Smooth muscle cell (in vitro differentiated cells): ENCODE results near the gene MICAL1. TPM values are rescaled to one million over a fixed set of nuclear protein-coding genes. Genes with fewer than 3 reads are reported as not detected.

ENCODE experiments used
- DNase-seq: peaks from one replicate; lab custom pipeline; 2025; ENCODE audit not compliant: unreplicated experiment; lab: John Stamatoyannopoulos, UW
- H2AFZ ChIP-seq: fragments of 200-600 bp; sonication (generic); 2 replicates; pipeline ENCODE4 v1.6.0; 2016; ENCODE audit warnings: antibody characterized with exemption, low read depth, mild to moderate bottlenecking
- H3F3A ChIP-seq: fragments of 200-600 bp; sonication (generic); 2 replicates; pipeline ENCODE4 v1.6.0; 2017; ENCODE audit warnings: antibody characterized with exemption, low read depth
- H3K27ac ChIP-seq: fragments of 200-600 bp; sonication (generic); 2 replicates; pipeline ENCODE4 v1.5.1; 2016; ENCODE audit warnings: low read depth, mild to moderate bottlenecking
- H3K27me3 ChIP-seq: fragments of 200-600 bp; sonication (generic); 2 replicates; pipeline ENCODE4 v1.6.1; 2016; ENCODE audit warnings: low read depth, mild to moderate bottlenecking
- H3K36me3 ChIP-seq: fragments of 200-600 bp; sonication (generic); 2 replicates; pipeline ENCODE4 v1.5.1; 2016; ENCODE audit warnings: low read depth
- H3K4me1 ChIP-seq: fragments of 200-600 bp; sonication (generic); 2 replicates; pipeline ENCODE4 v1.5.1; 2016; ENCODE audit warnings: low read depth
- H3K4me2 ChIP-seq: fragments of 200-600 bp; sonication (generic); 2 replicates; pipeline ENCODE4 v1.6.0; 2016; ENCODE audit warnings: mild to moderate bottlenecking
- H3K4me3 ChIP-seq: fragments of 200-600 bp; sonication (generic); 2 replicates; pipeline ENCODE4 v1.5.1; 2016; ENCODE audit warnings: mild to moderate bottlenecking
- H3K79me2 ChIP-seq: fragments of 200-600 bp; sonication (generic); 2 replicates; pipeline ENCODE4 v1.6.0; 2016; ENCODE audit warnings: low read depth, mild to moderate bottlenecking
- H3K9ac ChIP-seq: fragments of 200-600 bp; sonication (generic); 2 replicates; pipeline ENCODE4 v1.6.0; 2016; ENCODE audit warnings: low read depth
- H3K9me3 ChIP-seq: fragments of 200-600 bp; sonication (generic); replicated peaks from 2 replicates; pipeline ENCODE4 v1.5.1; 2016; ENCODE audit warnings: low read depth
- H4K20me1 ChIP-seq: fragments of 200-600 bp; sonication (generic); 2 replicates; pipeline ENCODE4 v1.6.0; 2016; ENCODE audit warnings: low read depth
- CTCF ChIP-seq: fragments of 200-600 bp; sonication (generic); IDR thresholded peaks from 2 replicates; pipeline ENCODE4 v1.5.1; 2017; ENCODE audit warnings: borderline replicate concordance, mild to moderate bottlenecking, antibody characterized with exemption; ENCODE audit not compliant: insufficient read depth, poor library complexity, severe bottlenecking
- WGBS: methylation state at CpG from one replicate; pipeline ENCODE4 v1.1.7; 2016; ENCODE audit warnings: low lambda C conversion rate; 5-methylcytosine and 5-hydroxymethylcytosine counted together
- polyA plus RNA-seq: library from polyadenylated mRNA; unstranded; fragments of >200 nt; fragmentation: Nextera tagmentation; extraction: Ambion mirVana; gene quantifications from 2 replicates; pipeline ENCODE4 v1.2.1, GENCODE V29; 2016
- total RNA-seq: library from RNA; depleted of rRNA; stranded (reverse); fragments of >200 nt; gene quantifications from 2 replicates; pipeline ENCODE4 v1.2.3, GENCODE V29; 2014

Gene MICAL1
- total and polyA plus RNA-seq, 2 experiments from 2014 or later, result 13.3 to 20.8 TPM

GRCh38 chr6:109475625-109476024 is 20.1 kb upstream of the MICAL1 start:
- no peaks in the 10 kb centered on the region for H3K36me3 ChIP-seq
- no peak for DNase-seq
- 96% methylated on average over 2 of the region's 2 CpGs for WGBS
- peaks cover 12% of the 10 kb centered on the region for H3K79me2 ChIP-seq
- H3K4me2 ChIP-seq, result no peak overlapping the region
- no peaks in the 10 kb centered on the region for H3F3A ChIP-seq
- H3K9me3 ChIP-seq, result no peaks in the 10 kb centered on the region
- no peak for TF ChIP-seq CTCF
- no peaks in the 10 kb centered on the region for H3K27me3 ChIP-seq
- no peak overlapping the region for H2AFZ ChIP-seq
- peaks cover 35% of the 10 kb centered on the region for H4K20me1 ChIP-seq
- H3K27ac ChIP-seq, result no peak overlapping the region
- peaks cover 21% of the 10 kb centered on the region for H3K4me1 ChIP-seq
- H3K4me3 ChIP-seq, result no peak overlapping the region
- H3K9ac ChIP-seq, result no peak overlapping the region

- peaks cover 32% of the 10 kb centered on the region for H4K20me1 ChIP-seq
- H3K4me1 ChIP-seq, result peaks cover 15% of the 10 kb centered on the region
- H3K27me3 ChIP-seq, result no peaks in the 10 kb centered on the region
- H3K36me3 ChIP-seq, result no peaks in the 10 kb centered on the region
- H3K4me3 ChIP-seq, result no peak overlapping the region
- H3F3A ChIP-seq, result no peaks in the 10 kb centered on the region
- no peak for DNase-seq
- no peak overlapping the region for H3K27ac ChIP-seq
- TF ChIP-seq CTCF, result no peak
- no peak overlapping the region for H2AFZ ChIP-seq
- 88% methylated on average over 4 of the region's 4 CpGs for WGBS
- H3K9me3 ChIP-seq, result no peaks in the 10 kb centered on the region
- H3K79me2 ChIP-seq, result peaks cover 6% of the 10 kb centered on the region
- H3K9ac ChIP-seq, result no peak overlapping the region
- H3K4me2 ChIP-seq, result no peak overlapping the region
These were observed 19.4 kb upstream of the MICAL1 start for GRCh38 chr6:109474995-109475394.

GRCh38 chr6:109473120-109473519 is 17.5 kb upstream of the MICAL1 start:
- DNase-seq, result no peak
- TF ChIP-seq CTCF, result no peak
- no peak overlapping the region for H3K4me3 ChIP-seq
- no peaks in the 10 kb centered on the region for H3F3A ChIP-seq
- 95% methylated on average over 3 of the region's 3 CpGs for WGBS
- no peak overlapping the region for H3K9ac ChIP-seq
- H3K4me1 ChIP-seq, result peaks cover 2% of the 10 kb centered on the region
- no peak overlapping the region for H2AFZ ChIP-seq
- peaks cover 22% of the 10 kb centered on the region for H4K20me1 ChIP-seq
- H3K36me3 ChIP-seq, result no peaks in the 10 kb centered on the region
- H3K4me2 ChIP-seq, result no peak overlapping the region
- peaks cover 4% of the 10 kb centered on the region for H3K79me2 ChIP-seq
- H3K27ac ChIP-seq, result no peak overlapping the region
- no peaks in the 10 kb centered on the region for H3K9me3 ChIP-seq
- H3K27me3 ChIP-seq, result no peaks in the 10 kb centered on the region

GRCh38 chr6:109472132-109472995 is 16.8 kb upstream of the MICAL1 start:
- Histone ChIP-seq H3K4me2 (no peak overlapping the region), H2AFZ (no peak overlapping the region), H4K20me1 (peaks cover 14% of the 10 kb centered on the region), H3K27me3 (no peaks in the 10 kb centered on the region), H3K4me1 (no peaks in the 10 kb centered on the region), H3F3A (no peaks in the 10 kb centered on the region), H3K4me3 (no peak overlapping the region), H3K9me3 (no peaks in the 10 kb centered on the region), H3K9ac (no peak overlapping the region), H3K36me3 (no peaks in the 10 kb centered on the region), H3K79me2 (peaks cover 4% of the 10 kb centered on the region), H3K27ac (no peak overlapping the region)
- no peak for DNase-seq
- 98% methylated on average over 9 of the region's 9 CpGs for WGBS
- no peak for TF ChIP-seq CTCF
